GM21737 (cell line): ENCODE results near the gene SRGAP3.

Experiments used
- ATAC-seq: cut with Tn5 transposase; IDR thresholded peaks from one replicate; pipeline ENCODE4 v1.9.1; 2021; ENCODE audit warnings: mild to moderate bottlenecking, moderate library complexity; ENCODE audit not compliant: unreplicated experiment

SRGAP3 gene

GRCh38 chr3:9122732-9123364 lies 126.6 kb downstream of the SRGAP3 start:
- ATAC-seq, result no peak

- no peak for ATAC-seq
Observed at GRCh38 chr3:9121366-9122001, 128.0 kb downstream of the SRGAP3 start.

GRCh38 chr3:9119331-9119730 lies 130.1 kb downstream of the SRGAP3 start:
- ATAC-seq, result no peak

GRCh38 chr3:9118222-9118621 lies 131.2 kb downstream of the SRGAP3 start:
- no peak for ATAC-seq

- no peak for ATAC-seq
Observed at GRCh38 chr3:9117220-9117619, 132.2 kb downstream of the SRGAP3 start.

GRCh38 chr3:9116336-9116735 lies 133.1 kb downstream of the SRGAP3 start:
- ATAC-seq, result no peak

GRCh38 chr3:9115336-9115735 lies 134.1 kb downstream of the SRGAP3 start:
- no peak for ATAC-seq

GRCh38 chr3:9113040-9113439 lies 136.4 kb downstream of the SRGAP3 start:
- ATAC-seq, result no peak

GRCh38 chr3:9111866-9112265 lies 137.6 kb downstream of the SRGAP3 start:
- no peak for ATAC-seq

- no peak for ATAC-seq
Observed at GRCh38 chr3:9111417-9111816, 138.0 kb downstream of the SRGAP3 start.

GRCh38 chr3:9110802-9111201 lies 138.6 kb downstream of the SRGAP3 start:
- ATAC-seq, result no peak

GRCh38 chr3:9110316-9110715 lies 139.1 kb downstream of the SRGAP3 start:
- ATAC-seq, result no peak

GRCh38 chr3:9109568-9109914 lies 139.9 kb downstream of the SRGAP3 start:
- ATAC-seq, result no peak

- ATAC-seq, result no peak
Observed at GRCh38 chr3:9108876-9109567, 140.4 kb downstream of the SRGAP3 start.

GRCh38 chr3:9107738-9108137 lies 141.7 kb downstream of the SRGAP3 start:
- ATAC-seq, result no peak

GRCh38 chr3:9105421-9105820 lies 144.0 kb downstream of the SRGAP3 start:
- no peak for ATAC-seq

- no peak for ATAC-seq
Observed at GRCh38 chr3:9104121-9104520, 145.3 kb downstream of the SRGAP3 start.

GRCh38 chr3:9102240-9102981 lies 147.0 kb downstream of the SRGAP3 start:
- no peak for ATAC-seq

- no peak for ATAC-seq
Observed at GRCh38 chr3:9101286-9101685, 148.2 kb downstream of the SRGAP3 start.

- no peak for ATAC-seq
Observed at GRCh38 chr3:9100513-9100894, 148.9 kb downstream of the SRGAP3 start.

GRCh38 chr3:9099702-9100512 lies 149.5 kb downstream of the SRGAP3 start:
- no peak for ATAC-seq
